Bronchial epithelial cell (primary cell): Measurements from ENCODE around the gene WNT7B. TPM values are rescaled to one million over a fixed set of nuclear protein-coding genes. Genes with fewer than 3 reads are reported as not detected.

ENCODE experiments used
- DNase-seq: peaks from one replicate; pipeline ENCODE4 v3.0.0-alpha.2; 2010; ENCODE audit warnings: low read depth
- FAIRE-seq: peaks from 2 replicates; lab custom pipeline; 2011; peaks lifted over from hg19 to GRCh38; lab: Jason Lieb, UNC
- H3K27me3 ChIP-seq: 2 replicates; pipeline ENCODE4 v1.5.1; 2011; ENCODE audit warnings: low read length; ENCODE audit not compliant: control insufficient read depth, insufficient read depth
- H3K36me3 ChIP-seq: 2 replicates; pipeline ENCODE4 v1.5.1; 2011; ENCODE audit warnings: low read length; ENCODE audit not compliant: control insufficient read depth, insufficient read depth
- H3K4me3 ChIP-seq: 2 replicates; pipeline ENCODE4 v1.5.1; 2011; ENCODE audit warnings: mild to moderate bottlenecking, low read depth, low read length, control low read depth
- total RNA-seq: library from RNA; depleted of rRNA; stranded (reverse); fragments of >200 nt; gene quantifications from 2 replicates; pipeline ENCODE4 v1.2.1, GENCODE V29; 2014
- TF ChIP-seq, protein P1 (sequence below): IDR thresholded peaks from 2 replicates; pipeline ENCODE4 v1.5.1; 2011; ENCODE audit warnings: mild to moderate bottlenecking, moderate library complexity, low read length, control low read depth, inconsistent platforms; ENCODE audit not compliant: insufficient read depth, severe bottlenecking

The WNT7B gene
- total RNA-seq, 1 donor from 2014 or later, result 18.2 TPM

DNA sequence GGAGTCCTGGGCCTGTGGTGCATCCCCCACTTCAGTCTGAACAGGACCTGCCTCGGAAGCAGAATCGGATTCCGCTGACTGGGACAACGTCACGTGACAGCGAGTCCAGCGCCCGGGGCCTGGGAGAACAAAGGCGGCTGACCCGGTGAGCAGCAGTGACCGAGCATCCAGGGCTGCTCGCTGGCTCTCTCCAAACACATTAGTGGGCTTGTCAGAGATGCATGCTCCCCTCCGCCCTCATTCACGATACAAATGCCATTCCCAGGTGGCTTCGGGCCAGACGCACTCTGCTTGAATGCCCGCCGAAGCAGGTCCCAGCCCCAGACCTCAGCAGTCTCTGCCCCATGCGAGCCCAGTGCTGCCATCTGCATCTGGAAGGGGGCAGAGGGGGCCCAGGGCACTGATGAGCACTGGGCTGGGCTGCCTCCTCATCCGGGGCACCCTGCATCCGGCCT, 91.0 kb downstream of the WNT7B start:
- Histone ChIP-seq H3K27me3 (peaks cover 7% of the 10 kb centered on the region), H3K4me3 (no peak overlapping the region), H3K36me3 (no peaks in the 10 kb centered on the region)
- DNase-seq (no peak), FAIRE-seq (no peak)
- TF ChIP-seq, protein P1, sequence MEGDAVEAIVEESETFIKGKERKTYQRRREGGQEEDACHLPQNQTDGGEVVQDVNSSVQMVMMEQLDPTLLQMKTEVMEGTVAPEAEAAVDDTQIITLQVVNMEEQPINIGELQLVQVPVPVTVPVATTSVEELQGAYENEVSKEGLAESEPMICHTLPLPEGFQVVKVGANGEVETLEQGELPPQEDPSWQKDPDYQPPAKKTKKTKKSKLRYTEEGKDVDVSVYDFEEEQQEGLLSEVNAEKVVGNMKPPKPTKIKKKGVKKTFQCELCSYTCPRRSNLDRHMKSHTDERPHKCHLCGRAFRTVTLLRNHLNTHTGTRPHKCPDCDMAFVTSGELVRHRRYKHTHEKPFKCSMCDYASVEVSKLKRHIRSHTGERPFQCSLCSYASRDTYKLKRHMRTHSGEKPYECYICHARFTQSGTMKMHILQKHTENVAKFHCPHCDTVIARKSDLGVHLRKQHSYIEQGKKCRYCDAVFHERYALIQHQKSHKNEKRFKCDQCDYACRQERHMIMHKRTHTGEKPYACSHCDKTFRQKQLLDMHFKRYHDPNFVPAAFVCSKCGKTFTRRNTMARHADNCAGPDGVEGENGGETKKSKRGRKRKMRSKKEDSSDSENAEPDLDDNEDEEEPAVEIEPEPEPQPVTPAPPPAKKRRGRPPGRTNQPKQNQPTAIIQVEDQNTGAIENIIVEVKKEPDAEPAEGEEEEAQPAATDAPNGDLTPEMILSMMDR, result no peak

DNA sequence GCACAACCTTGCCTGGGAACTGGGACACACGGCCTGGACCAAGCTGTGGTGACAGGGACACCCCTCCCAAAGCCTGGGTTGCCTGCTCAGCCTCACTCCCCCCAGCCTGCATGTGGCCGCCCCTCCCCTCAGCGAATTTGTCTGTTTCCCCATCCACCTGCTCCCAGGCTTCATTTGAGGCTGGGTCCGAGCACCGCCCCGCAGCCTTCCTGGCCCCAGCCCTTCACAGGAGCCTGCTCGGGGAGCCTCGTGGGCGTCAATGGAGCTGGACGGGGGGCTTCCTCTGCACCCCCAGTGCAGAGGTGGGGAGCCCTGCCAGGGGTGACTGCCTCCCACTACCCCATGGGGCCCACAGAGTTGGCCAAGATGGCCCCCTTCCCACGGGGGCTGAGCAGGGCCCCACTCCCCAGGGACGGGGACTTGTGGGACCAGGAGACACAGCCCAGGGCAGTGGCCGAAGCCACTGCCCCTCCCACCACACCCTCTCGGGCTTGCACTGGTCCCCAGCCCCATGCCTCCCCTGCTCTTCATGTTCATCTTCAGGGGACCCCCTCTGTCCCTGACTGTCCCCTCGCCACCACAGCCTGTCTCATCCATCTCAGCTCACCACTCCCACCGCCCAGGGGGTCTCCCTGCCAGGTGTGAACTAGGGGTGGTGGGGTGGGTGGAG, 91.7 kb downstream of the WNT7B start:
- DNase-seq (no peak), FAIRE-seq (no peak)
- Histone ChIP-seq H3K4me3 (no peak overlapping the region), H3K27me3 (peaks cover 10% of the 10 kb centered on the region), H3K36me3 (no peaks in the 10 kb centered on the region)
- TF ChIP-seq, protein P1, result no peak

DNA sequence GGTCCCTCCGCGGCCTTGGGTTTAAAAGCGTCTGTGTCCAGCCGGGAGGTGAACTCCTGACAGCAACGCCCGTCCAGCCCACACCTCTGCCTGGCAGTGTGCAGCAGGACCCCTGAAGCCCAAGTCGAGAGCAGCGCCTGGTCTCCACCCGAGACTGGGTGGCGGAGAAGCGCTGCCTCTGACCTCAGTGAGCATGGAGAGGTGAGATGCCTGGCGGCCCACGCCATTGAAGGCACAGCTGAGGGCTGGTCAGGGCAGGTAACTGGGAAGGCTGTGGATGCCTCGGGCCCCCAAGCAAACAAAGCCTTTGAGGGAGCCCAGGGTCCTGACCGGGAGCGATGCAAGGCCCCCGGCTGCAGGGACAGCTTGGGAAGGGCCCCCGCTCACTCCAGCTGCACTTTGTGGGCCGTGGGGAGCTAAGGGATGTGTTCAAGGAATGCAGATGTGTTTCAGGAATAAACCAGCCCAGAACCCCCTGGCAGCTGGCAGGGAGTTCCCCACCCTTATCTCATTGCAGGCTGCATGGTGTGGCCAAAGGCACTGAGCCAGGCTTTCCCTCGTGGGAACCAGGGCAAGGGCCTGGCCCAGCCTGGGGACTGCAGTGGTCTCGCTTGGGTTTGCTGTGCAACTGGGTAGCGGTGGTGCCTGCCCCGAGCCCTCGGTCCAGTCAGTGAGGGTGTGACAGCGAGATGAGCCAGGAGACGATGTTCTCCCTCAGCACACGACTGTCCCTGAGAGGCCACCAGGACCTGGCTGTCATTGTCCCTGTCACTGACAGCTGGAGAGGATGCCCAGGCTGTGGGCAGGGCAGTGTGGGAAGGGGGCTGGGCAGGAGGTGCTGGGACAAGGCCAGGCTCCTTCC, 92.5 kb downstream of the WNT7B start:
- TF ChIP-seq, protein P1, result no peak
- peak; percentile 58 for FAIRE-seq

DNA sequence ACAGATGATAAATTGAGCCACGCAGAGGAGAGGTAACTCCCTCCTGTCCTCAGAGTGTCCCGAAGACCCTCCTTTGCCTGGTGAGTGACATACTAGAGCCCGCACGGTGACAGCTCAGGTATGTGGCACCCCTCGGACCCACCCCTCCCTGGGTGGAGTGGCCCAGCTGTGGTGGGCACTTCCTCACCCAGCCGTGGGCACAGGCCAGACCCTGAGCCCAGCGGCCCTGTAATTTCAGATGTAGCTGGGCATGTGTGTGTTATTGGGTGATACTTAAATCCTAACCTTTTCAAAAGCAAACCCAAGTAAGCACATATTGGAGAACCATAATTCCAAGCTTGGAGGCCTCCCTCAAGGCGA, 93.2 kb downstream of the WNT7B start:
- H3K27me3 ChIP-seq, result peaks cover 13% of the 10 kb centered on the region
- no peak for DNase-seq
- FAIRE-seq, result no peak

More for the DNA sequence above, 92.5 kb downstream of the WNT7B start:
- H3K4me3 ChIP-seq, result no peak overlapping the region
- DNase-seq, result no peak
- peaks cover 13% of the 10 kb centered on the region for H3K27me3 ChIP-seq
- no peaks in the 10 kb centered on the region for H3K36me3 ChIP-seq

DNA sequence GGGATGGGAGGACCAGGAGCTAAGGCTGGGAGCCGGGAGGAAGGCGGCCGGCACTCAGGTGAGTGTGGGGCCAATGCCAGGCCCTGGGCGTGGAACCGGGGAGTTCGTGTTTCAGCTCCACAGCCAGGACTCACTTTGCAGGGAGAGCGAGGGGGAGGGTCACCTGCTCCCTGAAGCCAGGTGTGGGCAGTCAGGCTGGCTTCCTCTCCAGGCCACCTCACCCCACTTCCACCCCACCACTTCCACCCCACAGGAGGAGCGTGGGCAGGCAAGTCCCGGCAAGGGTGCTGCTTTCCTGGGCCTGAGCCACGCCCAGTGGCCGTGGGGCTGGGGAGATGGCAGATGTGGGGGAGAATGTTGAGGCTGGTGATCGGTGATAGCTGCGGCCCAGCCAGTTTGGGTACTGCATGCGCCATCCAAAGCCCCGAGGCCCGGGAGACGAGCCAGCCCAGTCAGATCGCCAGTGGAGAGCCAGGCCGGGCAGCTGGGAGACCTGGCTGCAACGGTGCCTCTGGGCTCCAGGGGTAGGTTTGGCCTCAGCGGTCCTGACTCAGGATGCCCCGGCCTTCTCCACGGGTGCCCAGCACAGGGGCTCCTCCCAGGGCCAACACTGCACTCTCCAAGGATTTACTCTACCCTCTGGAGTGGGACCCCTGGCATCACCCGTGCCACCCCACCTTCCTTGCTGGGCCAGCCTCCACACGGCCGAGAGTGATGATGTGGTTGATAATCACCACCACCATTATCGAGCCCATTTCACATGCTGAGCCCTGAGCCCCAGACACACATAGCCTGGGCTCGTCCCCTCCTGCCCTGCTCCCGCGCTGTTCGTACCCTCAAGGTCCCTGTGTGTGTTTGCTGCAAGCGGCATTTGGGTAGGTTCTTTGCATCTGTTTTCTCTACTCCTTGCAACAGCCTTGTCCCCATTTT, 93.8 kb downstream of the WNT7B start:
- Histone ChIP-seq H3K27me3 (peaks cover 16% of the 10 kb centered on the region), H3K4me3 (no peak overlapping the region), H3K36me3 (no peaks in the 10 kb centered on the region)
- DNase-seq (no peak), FAIRE-seq (peak; percentile 23)
- TF ChIP-seq, protein P1, result no peak

More for the DNA sequence above, 93.2 kb downstream of the WNT7B start:
- TF ChIP-seq, protein P1, result no peak
- H3K4me3 ChIP-seq, result no peak overlapping the region
- H3K36me3 ChIP-seq, result no peaks in the 10 kb centered on the region
